GM12878 (cell line): Measurements from ENCODE around the gene CDK5RAP1. TPM values are rescaled to one million over a fixed set of nuclear protein-coding genes. Genes with fewer than 3 reads are reported as not detected.

ENCODE experiments used
- ATF7 ChIP-seq: fragments of 450-650 bp; IDR thresholded peaks from 2 replicates; pipeline ENCODE4 v1.6.1; 2016; ENCODE audit warnings: low read depth, mild to moderate bottlenecking
- BACH1 ChIP-seq: fragments of 450-650 bp; IDR thresholded peaks from 2 replicates; pipeline ENCODE4 v1.6.1; 2017; ENCODE audit warnings: mild to moderate bottlenecking, borderline replicate concordance
- ESRRA ChIP-seq: IDR thresholded peaks from 2 replicates; pipeline ENCODE4 v1.6.1; 2012; ENCODE audit warnings: mild to moderate bottlenecking, low read length, improper control_type of control experiment
- GATAD2B ChIP-seq: fragments of 450-650 bp; conservative IDR thresholded peaks from 2 replicates; pipeline ENCODE4 v1.6.1; 2017; ENCODE audit warnings: low read depth, mild to moderate bottlenecking, moderate library complexity
- IRF5 ChIP-seq: fragments of 450-650 bp; IDR thresholded peaks from 2 replicates; pipeline ENCODE4 v1.6.1; 2017; ENCODE audit warnings: borderline replicate concordance
- JUNB ChIP-seq: IDR thresholded peaks from 2 replicates; pipeline ENCODE4 v1.6.1; 2016; ENCODE audit warnings: antibody characterized with exemption, mild to moderate bottlenecking
- KAT2A ChIP-seq: conservative IDR thresholded peaks from 2 replicates; pipeline ENCODE4 v1.6.1; 2011; ENCODE audit warnings: low read depth, low read length; ENCODE audit not compliant: control insufficient read depth
- KDM1A ChIP-seq: fragments of 200-600 bp; sonication (generic); IDR thresholded peaks from 2 replicates; pipeline ENCODE4 v1.6.1; 2016; ENCODE audit warnings: borderline replicate concordance
- MTA2 ChIP-seq: fragments of 450-650 bp; IDR thresholded peaks from 2 replicates; pipeline ENCODE4 v1.6.1; 2016; ENCODE audit warnings: low read depth, mild to moderate bottlenecking, moderate library complexity
- MXI1 ChIP-seq: fragments of 150-350 bp; IDR thresholded peaks from 2 replicates; pipeline ENCODE4 v1.6.1; 2011; ENCODE audit warnings: low read depth, mild to moderate bottlenecking, inconsistent platforms, low read length, improper control_type of control experiment
- MYC ChIP-seq: IDR thresholded peaks from 2 replicates; pipeline ENCODE4 v1.6.1; 2011; ENCODE audit warnings: mild to moderate bottlenecking, low read length, moderate library complexity, inconsistent platforms; ENCODE audit not compliant: insufficient read depth, insufficient replicate concordance, insufficient read length, severe bottlenecking
- PAX8 ChIP-seq: fragments of 450-650 bp; IDR thresholded peaks from 2 replicates; pipeline ENCODE4 v1.6.1; 2017; ENCODE audit warnings: mild to moderate bottlenecking, moderate library complexity
- PBX3 ChIP-seq: IDR thresholded peaks from 2 replicates; pipeline ENCODE4 v1.6.1; 2011; ENCODE audit warnings: mild to moderate bottlenecking, low read depth, low read length, moderate library complexity; ENCODE audit not compliant: insufficient replicate concordance
- SUPT20H ChIP-seq: IDR thresholded peaks from 2 replicates; pipeline ENCODE4 v1.6.1; 2011; ENCODE audit warnings: low read depth, mild to moderate bottlenecking, low read length, moderate library complexity, borderline replicate concordance; ENCODE audit not compliant: control insufficient read depth
- ZNF384 ChIP-seq: IDR thresholded peaks from 2 replicates; pipeline ENCODE4 v1.6.1; 2012; ENCODE audit warnings: low read depth, mild to moderate bottlenecking, low read length, improper control_type of control experiment, borderline replicate concordance
- ZNF592 ChIP-seq: fragments of 450-650 bp; IDR thresholded peaks from 2 replicates; pipeline ENCODE4 v1.6.1; 2017; ENCODE audit warnings: mild to moderate bottlenecking, moderate library complexity
- ZNF687 ChIP-seq: fragments of 450-650 bp; IDR thresholded peaks from 2 replicates; pipeline ENCODE4 v1.6.1; 2017; ENCODE audit warnings: mild to moderate bottlenecking, moderate library complexity
- ZSCAN29 ChIP-seq: fragments of 450-650 bp; IDR thresholded peaks from 2 replicates; pipeline ENCODE4 v1.6.1; 2017; ENCODE audit warnings: mild to moderate bottlenecking, moderate library complexity
- ZZZ3 ChIP-seq: IDR thresholded peaks from 2 replicates; pipeline ENCODE4 v1.6.1; 2011; ENCODE audit warnings: low read depth; ENCODE audit not compliant: control insufficient read depth, insufficient read length
- polyA plus RNA-seq, 11 experiments: library from polyadenylated mRNA; depleted of rRNA in 4 of 11; unstranded in 6 of 11; stranded (reverse) in 5 of 11; fragments of >200 nt; fragmentation: Nextera tagmentation in 4 of 11; fragmentation: Illumina TruSeq in 1 of 11; extraction: Ambion mirVana in 4 of 11; extraction: Trizol in 1 of 11; gene quantifications; 1 replicate in 1 of 11; 2 replicates in 10 of 11; pipeline versions ENCODE4 v1.2.1 to v1.2.3, GENCODE V29; 2011 to 2016; ENCODE audit warnings: inconsistent platforms in 2 of 11, missing spikeins in 2 of 11, low read depth in 1 of 11
- total RNA-seq, 4 experiments: library from RNA; depleted of rRNA in 3 of 4; stranded (reverse); fragments of >200 nt in 3 of 4; fragmentation: Illumina TruSeq in 1 of 4; extraction: Trizol in 1 of 4; gene quantifications; 2 replicates each; pipeline versions ENCODE4 v1.2.1 to v1.2.3, GENCODE V29; 2013 to 2021

The CDK5RAP1 gene
- total and polyA plus RNA-seq, 10 of the 15 experiments (the other 5 are each of a cell fraction or from before 2014, with no cell fraction given): 30.4 to 67.6 (median 38.8) TPM

- TF ChIP-seq ZNF592 (no peak), KDM1A (no peak), PAX8 (peak; percentile 80), GATAD2B (peak; percentile 56; the same call in 1 of the 2 replicates), KAT2A (no peak), ZNF687 (no peak; the same call in 1 of the 2 replicates), ZNF384 (no peak), MXI1 (peak; percentile 95), SUPT20H (no peak), MTA2 (no peak), BACH1 (no peak), ZSCAN29 (peak; percentile 52; the same call in 1 of the 2 replicates), ZZZ3 (peak; percentile 82), JUNB (no peak), ATF7 (0 out of 2 replicates have a peak, but pooled peaks have one; percentile 34), ESRRA (peak; percentile 54; the same call in 1 of the 2 replicates), MYC (no peak), PBX3 (no peak), IRF5 (no peak)
These were observed at the start of gene CDK5RAP1 (continued) for GRCh38 chr20:33401184-33401920.
